MM.1S (cell line): ENCODE data around the gene LGR5.

Experiments
- DNase-seq: peaks from one replicate; pipeline ENCODE4 v3.0.0-alpha.2; 2015
- H2AFZ ChIP-seq: fragments of 300-600 bp; sonication (generic); 2 replicates; pipeline ENCODE4 v1.6.0; 2016; ENCODE audit warnings: antibody characterized with exemption, low read length
- H3F3A ChIP-seq: fragments of 300-600 bp; sonication (generic); 2 replicates; pipeline ENCODE4 v1.6.1; 2016; ENCODE audit warnings: mild to moderate bottlenecking, antibody characterized with exemption, low read length, moderate library complexity, mixed read lengths; ENCODE audit not compliant: insufficient read depth
- H3K27ac ChIP-seq: fragments of 300-600 bp; sonication (generic); 2 replicates; pipeline ENCODE4 v1.5.1; 2016; ENCODE audit warnings: mild to moderate bottlenecking, low read length
- H3K27me3 ChIP-seq: fragments of 300-600 bp; sonication (generic); replicated peaks from 2 replicates; pipeline ENCODE4 v1.6.0; 2016; ENCODE audit warnings: low read length; ENCODE audit not compliant: insufficient read depth
- H3K36me3 ChIP-seq: fragments of 300-600 bp; sonication (generic); replicated peaks from 2 replicates; pipeline ENCODE4 v1.6.1; 2016; ENCODE audit warnings: mild to moderate bottlenecking, low read length, mixed read lengths; ENCODE audit not compliant: insufficient read depth
- H3K4me1 ChIP-seq: fragments of 300-600 bp; sonication (generic); 2 replicates; pipeline ENCODE4 v1.6.1; 2016; ENCODE audit warnings: low read length, mixed read lengths
- H3K4me2 ChIP-seq: fragments of 300-600 bp; sonication (generic); 2 replicates; pipeline ENCODE4 v1.6.0; 2016; ENCODE audit warnings: low read depth, low read length
- H3K4me3 ChIP-seq: fragments of 300-600 bp; sonication (generic); 2 replicates; pipeline ENCODE4 v1.5.1; 2016; ENCODE audit warnings: low read length, mixed read lengths
- H3K79me2 ChIP-seq: fragments of 300-600 bp; sonication (generic); 2 replicates; pipeline ENCODE4 v1.6.1; 2016; ENCODE audit warnings: mixed run types, low read length, mixed read lengths
- H3K9ac ChIP-seq: fragments of 300-600 bp; sonication (generic); 2 replicates; pipeline ENCODE4 v1.6.1; 2016; ENCODE audit warnings: low read length, mixed read lengths
- H3K9me2 ChIP-seq: fragments of 300-600 bp; sonication (generic); replicated peaks from 2 replicates; pipeline ENCODE4 v1.6.1; 2016; ENCODE audit warnings: mild to moderate bottlenecking, low read length, mixed read lengths; ENCODE audit not compliant: insufficient read depth
- H3K9me3 ChIP-seq: fragments of 300-600 bp; sonication (generic); replicated peaks from 2 replicates; pipeline ENCODE4 v1.6.1; 2016; ENCODE audit warnings: mild to moderate bottlenecking, low read length, mixed read lengths; ENCODE audit not compliant: insufficient read depth
- H4K20me1 ChIP-seq: fragments of 300-600 bp; sonication (generic); 2 replicates; pipeline ENCODE4 v1.6.1; 2016; ENCODE audit warnings: mild to moderate bottlenecking, low read length, moderate library complexity, mixed read lengths; ENCODE audit not compliant: insufficient read depth
- CTCF ChIP-seq: fragments of 300-600 bp; sonication (generic); IDR thresholded peaks from 2 replicates; pipeline ENCODE4 v1.5.1; 2016; ENCODE audit warnings: antibody characterized with exemption, low read length, mixed read lengths
- EZH2 ChIP-seq: fragments of 300-600 bp; sonication (generic); optimal IDR thresholded peaks from 2 replicates; pipeline ENCODE3; 2017; ENCODE audit warnings: low read depth, mild to moderate bottlenecking, antibody characterized with exemption, low read length, mixed read lengths
- EZH2phosphoT487 ChIP-seq: fragments of 300-600 bp; sonication (generic); IDR thresholded peaks from 2 replicates; pipeline ENCODE4 v1.6.1; 2018; ENCODE audit warnings: antibody characterized with exemption, low read length

The LGR5 gene

GRCh38 chr12:71452006-71452405 lies 12.4 kb downstream of the LGR5 start:
- no peak overlapping the region for H3K9ac ChIP-seq
- H3K4me3 ChIP-seq = no peak overlapping the region
- no peaks in the 10 kb centered on the region for H3F3A ChIP-seq
- no peak overlapping the region for H3K4me2 ChIP-seq
- no peaks in the 10 kb centered on the region for H3K9me3 ChIP-seq
- H3K79me2 ChIP-seq = no peaks in the 10 kb centered on the region
- no peak overlapping the region for H2AFZ ChIP-seq
- H3K36me3 ChIP-seq = no peaks in the 10 kb centered on the region
- no peak overlapping the region for H3K27ac ChIP-seq
- no peak for TF ChIP-seq EZH2
- TF ChIP-seq EZH2phosphoT487 = no peak
- H3K4me1 ChIP-seq = no peaks in the 10 kb centered on the region
- DNase-seq = no peak
- H4K20me1 ChIP-seq = no peaks in the 10 kb centered on the region; the same call in 1 of the 2 replicates
- H3K27me3 ChIP-seq = no peaks in the 10 kb centered on the region
- H3K9me2 ChIP-seq = no peaks in the 10 kb centered on the region

- TF ChIP-seq EZH2 (no peak), EZH2phosphoT487 (no peak)
- no peak for DNase-seq
Measured at GRCh38 chr12:71455028-71455737, 15.6 kb downstream of the LGR5 start.

GRCh38 chr12:71456316-71456715 lies 16.7 kb downstream of the LGR5 start:
- Histone ChIP-seq H3K79me2 (no peaks in the 10 kb centered on the region), H3K36me3 (no peaks in the 10 kb centered on the region), H3K27ac (no peak overlapping the region), H2AFZ (no peak overlapping the region), H3K4me1 (no peaks in the 10 kb centered on the region), H3K27me3 (no peaks in the 10 kb centered on the region), H3K9me2 (no peaks in the 10 kb centered on the region), H3K9ac (no peak overlapping the region), H3K4me3 (no peak overlapping the region), H3K4me2 (no peak overlapping the region), H3F3A (no peaks in the 10 kb centered on the region), H3K9me3 (no peaks in the 10 kb centered on the region), H4K20me1 (no peaks in the 10 kb centered on the region; the same call in 1 of the 2 replicates)
- TF ChIP-seq EZH2phosphoT487 = no peak
- TF ChIP-seq EZH2 = no peak
- TF ChIP-seq CTCF = no peak
- DNase-seq = no peak

More at GRCh38 chr12:71455028-71455737, 15.6 kb downstream of the LGR5 start:
- H3K79me2 ChIP-seq = no peaks in the 10 kb centered on the region
- H3K9me3 ChIP-seq = no peaks in the 10 kb centered on the region
- H3K4me3 ChIP-seq = no peak overlapping the region
- H3K4me2 ChIP-seq = no peak overlapping the region
- no peaks in the 10 kb centered on the region for H3F3A ChIP-seq
- no peaks in the 10 kb centered on the region for H3K4me1 ChIP-seq
- no peaks in the 10 kb centered on the region for H3K9me2 ChIP-seq
- no peaks in the 10 kb centered on the region for H3K27me3 ChIP-seq
- no peak overlapping the region for H3K9ac ChIP-seq
- no peaks in the 10 kb centered on the region for H3K36me3 ChIP-seq
- H3K27ac ChIP-seq = no peak overlapping the region
- H2AFZ ChIP-seq = no peak overlapping the region
- no peaks in the 10 kb centered on the region; the same call in 1 of the 2 replicates for H4K20me1 ChIP-seq

- no peaks in the 10 kb centered on the region for H3F3A ChIP-seq
- H3K79me2 ChIP-seq = no peaks in the 10 kb centered on the region
- H3K9me2 ChIP-seq = no peaks in the 10 kb centered on the region
- no peaks in the 10 kb centered on the region for H3K27me3 ChIP-seq
- H3K9ac ChIP-seq = no peak overlapping the region
- H3K4me2 ChIP-seq = no peak overlapping the region
- no peak for DNase-seq
- H2AFZ ChIP-seq = no peak overlapping the region
- TF ChIP-seq CTCF = no peak
- TF ChIP-seq EZH2phosphoT487 = no peak
- no peak for TF ChIP-seq EZH2
- no peaks in the 10 kb centered on the region for H3K9me3 ChIP-seq
- H3K4me1 ChIP-seq = no peaks in the 10 kb centered on the region
- H3K27ac ChIP-seq = no peak overlapping the region
- no peak overlapping the region for H3K4me3 ChIP-seq
- no peaks in the 10 kb centered on the region; the same call in 1 of the 2 replicates for H4K20me1 ChIP-seq
- no peaks in the 10 kb centered on the region for H3K36me3 ChIP-seq
Measured at GRCh38 chr12:71456990-71457389, 17.4 kb downstream of the LGR5 start.
